ENCODE measurements around the gene DCLK2.
"Not testable (repeated sequence)": the region's sequence is repeated elsewhere in the genome, so short reads cannot be mapped to it uniquely, and the experiment has no call there.

The DCLK2 gene

GRCh38 chr4:150192986-150193385, 114.7 kb downstream of the DCLK2 start:
- Histone ChIP-seq H3K9ac (ENCODE audit: low read depth, low read length) (no peak overlapping the region), H3K4me1 (ENCODE audit: control insufficient read depth, insufficient read depth, low read length) (no peaks in the 10 kb centered on the region), H3K27me3 (ENCODE audit: control insufficient read depth, insufficient read depth, low read length) (no peaks in the 10 kb centered on the region)

GRCh38 chr4:150197256-150197655, 119.0 kb downstream of the DCLK2 start:
- H3K36me3 ChIP-seq (ENCODE audit: control insufficient read depth, insufficient read depth, low read length); H3K4me1 ChIP-seq (ENCODE audit: control insufficient read depth, insufficient read depth, low read length); H3K4me3 ChIP-seq (ENCODE audit: low read depth, low read length); H3K9me3 ChIP-seq (ENCODE audit: control insufficient read depth, insufficient read depth, low read length); H3K27me3 ChIP-seq (ENCODE audit: control insufficient read depth, insufficient read depth, low read length); H3K9ac ChIP-seq (ENCODE audit: low read depth, low read length): not testable (repeated sequence)

More at GRCh38 chr4:150192986-150193385, 114.7 kb downstream of the DCLK2 start:
- Histone ChIP-seq H3K36me3 (ENCODE audit: control insufficient read depth, insufficient read depth, low read length) (no peaks in the 10 kb centered on the region), H3K4me3 (ENCODE audit: low read depth, low read length) (no peak overlapping the region), H3K9me3 (ENCODE audit: control insufficient read depth, insufficient read depth, low read length) (no peaks in the 10 kb centered on the region)

- H3K4me3 ChIP-seq (ENCODE audit: low read depth, low read length), result no peak overlapping the region
- no peaks in the 10 kb centered on the region for H3K27me3 ChIP-seq (ENCODE audit: control insufficient read depth, insufficient read depth, low read length)
- no peak overlapping the region for H3K9ac ChIP-seq (ENCODE audit: low read depth, low read length)
- no peaks in the 10 kb centered on the region for H3K4me1 ChIP-seq (ENCODE audit: control insufficient read depth, insufficient read depth, low read length)
- H3K36me3 ChIP-seq (ENCODE audit: control insufficient read depth, insufficient read depth, low read length), result no peaks in the 10 kb centered on the region
- no peaks in the 10 kb centered on the region for H3K9me3 ChIP-seq (ENCODE audit: control insufficient read depth, insufficient read depth, low read length)
Measured at GRCh38 chr4:150199056-150199455, 120.8 kb downstream of the DCLK2 start.

GRCh38 chr4:150205016-150205415, 126.8 kb downstream of the DCLK2 start:
- no peak overlapping the region for H3K9ac ChIP-seq (ENCODE audit: low read depth, low read length)
- H3K27me3 ChIP-seq (ENCODE audit: control insufficient read depth, insufficient read depth, low read length), result no peaks in the 10 kb centered on the region
- H3K9me3 ChIP-seq (ENCODE audit: control insufficient read depth, insufficient read depth, low read length), result no peaks in the 10 kb centered on the region
- H3K4me1 ChIP-seq (ENCODE audit: control insufficient read depth, insufficient read depth, low read length), result no peaks in the 10 kb centered on the region
- no peak overlapping the region for H3K4me3 ChIP-seq (ENCODE audit: low read depth, low read length)
- H3K36me3 ChIP-seq (ENCODE audit: control insufficient read depth, insufficient read depth, low read length), result no peaks in the 10 kb centered on the region

GRCh38 chr4:150206265-150206664, 128.0 kb downstream of the DCLK2 start:
- Histone ChIP-seq H3K9me3 (ENCODE audit: control insufficient read depth, insufficient read depth, low read length) (no peaks in the 10 kb centered on the region), H3K9ac (ENCODE audit: low read depth, low read length) (no peak overlapping the region), H3K36me3 (ENCODE audit: control insufficient read depth, insufficient read depth, low read length) (no peaks in the 10 kb centered on the region), H3K4me1 (ENCODE audit: control insufficient read depth, insufficient read depth, low read length) (no peaks in the 10 kb centered on the region), H3K27me3 (ENCODE audit: control insufficient read depth, insufficient read depth, low read length) (no peaks in the 10 kb centered on the region), H3K4me3 (ENCODE audit: low read depth, low read length) (no peak overlapping the region)

GRCh38 chr4:150206954-150207353, 128.7 kb downstream of the DCLK2 start:
- Histone ChIP-seq H3K27me3 (ENCODE audit: control insufficient read depth, insufficient read depth, low read length) (no peaks in the 10 kb centered on the region), H3K9me3 (ENCODE audit: control insufficient read depth, insufficient read depth, low read length) (no peaks in the 10 kb centered on the region), H3K4me1 (ENCODE audit: control insufficient read depth, insufficient read depth, low read length) (no peaks in the 10 kb centered on the region), H3K36me3 (ENCODE audit: control insufficient read depth, insufficient read depth, low read length) (no peaks in the 10 kb centered on the region), H3K9ac (ENCODE audit: low read depth, low read length) (no peak overlapping the region), H3K4me3 (ENCODE audit: low read depth, low read length) (no peak overlapping the region)

GRCh38 chr4:150207871-150208270, 129.6 kb downstream of the DCLK2 start:
- Histone ChIP-seq H3K4me1 (ENCODE audit: control insufficient read depth, insufficient read depth, low read length) (no peaks in the 10 kb centered on the region), H3K36me3 (ENCODE audit: control insufficient read depth, insufficient read depth, low read length) (no peaks in the 10 kb centered on the region), H3K9ac (ENCODE audit: low read depth, low read length) (no peak overlapping the region), H3K27me3 (ENCODE audit: control insufficient read depth, insufficient read depth, low read length) (no peaks in the 10 kb centered on the region), H3K9me3 (ENCODE audit: control insufficient read depth, insufficient read depth, low read length) (no peaks in the 10 kb centered on the region), H3K4me3 (ENCODE audit: low read depth, low read length) (no peak overlapping the region)

- Histone ChIP-seq H3K9me3 (ENCODE audit: control insufficient read depth, insufficient read depth, low read length) (no peaks in the 10 kb centered on the region), H3K9ac (ENCODE audit: low read depth, low read length) (no peak overlapping the region), H3K27me3 (ENCODE audit: control insufficient read depth, insufficient read depth, low read length) (no peaks in the 10 kb centered on the region)
Measured at GRCh38 chr4:150209140-150209829, 131.0 kb downstream of the DCLK2 start.

GRCh38 chr4:150211016-150211415, 132.8 kb downstream of the DCLK2 start:
- Histone ChIP-seq H3K4me3 (ENCODE audit: low read depth, low read length) (no peak overlapping the region), H3K27me3 (ENCODE audit: control insufficient read depth, insufficient read depth, low read length) (no peaks in the 10 kb centered on the region), H3K4me1 (ENCODE audit: control insufficient read depth, insufficient read depth, low read length) (no peaks in the 10 kb centered on the region), H3K9me3 (ENCODE audit: control insufficient read depth, insufficient read depth, low read length) (no peaks in the 10 kb centered on the region), H3K9ac (ENCODE audit: low read depth, low read length) (no peak overlapping the region), H3K36me3 (ENCODE audit: control insufficient read depth, insufficient read depth, low read length) (no peaks in the 10 kb centered on the region)

More at GRCh38 chr4:150209140-150209829, 131.0 kb downstream of the DCLK2 start:
- Histone ChIP-seq H3K4me1 (ENCODE audit: control insufficient read depth, insufficient read depth, low read length) (no peaks in the 10 kb centered on the region), H3K36me3 (ENCODE audit: control insufficient read depth, insufficient read depth, low read length) (no peaks in the 10 kb centered on the region), H3K4me3 (ENCODE audit: low read depth, low read length) (no peak overlapping the region)

- no peaks in the 10 kb centered on the region for H3K9me3 ChIP-seq (ENCODE audit: control insufficient read depth, insufficient read depth, low read length)
Measured at GRCh38 chr4:150211799-150212445, 133.7 kb downstream of the DCLK2 start.

GRCh38 chr4:150212485-150212884, 134.2 kb downstream of the DCLK2 start:
- no peak overlapping the region for H3K9ac ChIP-seq (ENCODE audit: low read depth, low read length)
- H3K36me3 ChIP-seq (ENCODE audit: control insufficient read depth, insufficient read depth, low read length), result no peaks in the 10 kb centered on the region
- H3K9me3 ChIP-seq (ENCODE audit: control insufficient read depth, insufficient read depth, low read length), result no peaks in the 10 kb centered on the region
- no peaks in the 10 kb centered on the region for H3K27me3 ChIP-seq (ENCODE audit: control insufficient read depth, insufficient read depth, low read length)
- no peak overlapping the region for H3K4me3 ChIP-seq (ENCODE audit: low read depth, low read length)
- peaks cover 7% of the 10 kb centered on the region for H3K4me1 ChIP-seq (ENCODE audit: control insufficient read depth, insufficient read depth, low read length)

More at GRCh38 chr4:150211799-150212445, 133.7 kb downstream of the DCLK2 start:
- no peaks in the 10 kb centered on the region for H3K27me3 ChIP-seq (ENCODE audit: control insufficient read depth, insufficient read depth, low read length)
- H3K4me3 ChIP-seq (ENCODE audit: low read depth, low read length), result no peak overlapping the region
- no peaks in the 10 kb centered on the region for H3K36me3 ChIP-seq (ENCODE audit: control insufficient read depth, insufficient read depth, low read length)
- peaks cover 3% of the 10 kb centered on the region for H3K4me1 ChIP-seq (ENCODE audit: control insufficient read depth, insufficient read depth, low read length)
- no peak overlapping the region for H3K9ac ChIP-seq (ENCODE audit: low read depth, low read length)

- no peak overlapping the region for H3K4me3 ChIP-seq (ENCODE audit: low read depth, low read length)
- H3K9me3 ChIP-seq (ENCODE audit: control insufficient read depth, insufficient read depth, low read length), result no peaks in the 10 kb centered on the region
- H3K27me3 ChIP-seq (ENCODE audit: control insufficient read depth, insufficient read depth, low read length), result no peaks in the 10 kb centered on the region
- H3K9ac ChIP-seq (ENCODE audit: low read depth, low read length), result no peak overlapping the region
- H3K4me1 ChIP-seq (ENCODE audit: control insufficient read depth, insufficient read depth, low read length), result peaks cover 10% of the 10 kb centered on the region
- H3K36me3 ChIP-seq (ENCODE audit: control insufficient read depth, insufficient read depth, low read length), result no peaks in the 10 kb centered on the region
Measured at GRCh38 chr4:150212927-150213326, 134.7 kb downstream of the DCLK2 start.
